Activated CD4-positive, alpha-beta T cell treated with anti-CD3 and anti-CD28 coated beads for 1 hour (primary cell): Measurements from ENCODE around the gene FHL3.

Experiments
- DNase-seq: peaks from one replicate; pipeline ENCODE4 v3.0.0-alpha.2; 2020

FHL3 gene, protein sequence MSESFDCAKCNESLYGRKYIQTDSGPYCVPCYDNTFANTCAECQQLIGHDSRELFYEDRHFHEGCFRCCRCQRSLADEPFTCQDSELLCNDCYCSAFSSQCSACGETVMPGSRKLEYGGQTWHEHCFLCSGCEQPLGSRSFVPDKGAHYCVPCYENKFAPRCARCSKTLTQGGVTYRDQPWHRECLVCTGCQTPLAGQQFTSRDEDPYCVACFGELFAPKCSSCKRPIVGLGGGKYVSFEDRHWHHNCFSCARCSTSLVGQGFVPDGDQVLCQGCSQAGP

DNA sequence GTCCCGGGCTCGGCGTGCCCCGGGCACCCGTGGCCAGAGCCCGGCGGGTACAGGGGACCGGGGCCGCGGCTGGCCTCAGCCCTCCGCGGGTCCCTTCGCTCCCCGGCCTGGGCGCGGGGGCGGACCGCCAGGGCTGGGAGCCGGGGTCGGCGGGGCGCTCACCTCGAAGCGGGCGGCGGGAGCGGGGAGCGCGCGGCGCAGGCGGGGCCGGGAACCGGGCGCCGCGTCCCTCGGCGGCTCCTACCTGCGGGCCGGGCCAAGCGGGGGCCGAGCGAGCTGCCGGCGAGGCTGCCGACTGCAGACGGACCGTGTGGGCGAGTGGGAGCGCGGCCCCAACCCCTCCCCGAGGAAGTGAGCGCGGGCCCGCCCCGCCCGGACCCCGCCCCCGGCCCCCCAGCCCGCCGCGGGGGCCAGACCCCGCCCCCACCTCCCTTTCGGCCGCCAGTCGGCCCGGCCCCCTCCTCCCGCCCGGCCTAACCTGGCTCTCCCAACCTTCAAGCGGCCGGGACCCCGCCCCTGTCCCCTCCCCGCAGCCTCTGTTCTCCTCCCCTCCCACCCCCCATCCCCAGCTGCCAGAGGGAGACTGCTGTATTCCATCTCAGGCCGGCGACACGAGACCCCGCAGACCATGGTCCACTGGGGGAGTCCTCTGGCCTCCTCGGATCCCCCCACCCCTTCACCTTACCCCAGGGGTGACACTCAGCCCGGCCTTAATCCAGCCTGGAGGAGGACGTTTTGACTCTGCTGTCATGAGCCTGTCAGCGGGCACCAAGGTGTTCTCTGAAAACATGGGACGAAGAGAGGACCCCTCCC is at the start of gene FHL3:
Gene FHL3, minus strand, starts transcription at position 320 of the 813 bp plus-strand sequence. CDS start 6,102 bp downstream, outside the sequence.
- DNase-seq, result no peak

DNA sequence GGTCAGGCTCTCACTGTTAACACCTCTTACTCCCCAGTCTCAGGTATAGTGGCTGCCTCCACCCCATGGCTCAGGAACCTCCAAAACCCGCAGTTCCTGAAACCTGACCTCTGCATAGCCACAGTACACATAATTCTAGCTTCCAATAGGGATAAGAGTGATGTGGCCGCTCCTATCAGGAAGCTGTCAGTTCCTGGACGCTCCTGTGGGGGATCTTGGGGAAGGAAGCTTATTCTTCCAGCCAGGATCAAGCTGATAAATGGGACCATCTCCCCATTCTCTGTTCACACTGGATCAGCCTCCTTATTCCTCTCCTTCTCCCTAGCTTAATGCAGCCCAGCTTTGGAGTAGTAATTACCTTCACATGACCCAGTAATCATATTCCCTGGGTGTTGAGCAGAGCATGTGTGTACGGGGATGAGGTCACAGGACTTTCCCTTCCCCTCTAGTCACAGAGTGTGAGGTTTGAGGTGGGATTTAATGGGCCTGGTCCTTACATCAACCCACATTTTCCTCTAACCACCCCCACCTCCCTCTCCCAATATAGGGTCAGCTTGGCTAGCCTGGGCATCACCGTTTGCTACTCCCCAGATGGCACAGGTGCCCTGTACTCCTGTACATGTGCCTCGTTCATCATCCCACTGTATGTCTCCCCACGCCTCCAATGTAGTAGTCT is 48.2 kb upstream of the FHL3 start:
- DNase-seq, result no peak

DNA sequence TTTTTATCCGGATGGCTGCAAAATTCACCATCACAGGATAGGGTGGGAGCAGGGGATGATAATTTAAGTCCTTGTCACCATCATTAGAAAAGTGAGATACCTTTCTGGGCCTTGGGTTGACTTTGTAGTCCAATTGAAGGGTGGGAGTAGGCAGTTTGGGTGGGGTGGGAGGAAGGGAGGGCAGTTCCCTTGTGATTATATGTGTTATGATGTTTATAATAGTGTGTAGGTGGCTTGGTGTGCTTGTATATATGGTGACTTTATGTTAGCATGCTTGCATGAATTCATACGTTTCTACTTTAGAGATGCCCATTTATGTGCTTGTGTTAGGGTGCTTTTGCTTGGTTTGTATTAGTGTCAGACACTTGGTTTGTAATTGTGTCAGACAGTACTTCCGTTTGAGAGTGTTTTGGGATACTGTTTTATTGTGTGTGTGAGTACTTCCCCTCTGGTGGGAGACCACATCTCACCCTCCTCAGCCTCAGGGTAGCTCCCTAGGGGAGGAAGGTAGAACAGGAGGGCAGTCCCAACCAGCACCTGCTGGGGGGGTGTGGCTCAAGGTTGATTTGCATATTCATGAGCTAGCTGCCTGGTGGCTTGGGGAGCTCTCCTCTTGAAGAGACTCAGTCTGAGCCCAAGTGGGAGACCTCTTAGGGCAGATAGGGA is 47.6 kb upstream of the FHL3 start:
- no peak for DNase-seq

DNA sequence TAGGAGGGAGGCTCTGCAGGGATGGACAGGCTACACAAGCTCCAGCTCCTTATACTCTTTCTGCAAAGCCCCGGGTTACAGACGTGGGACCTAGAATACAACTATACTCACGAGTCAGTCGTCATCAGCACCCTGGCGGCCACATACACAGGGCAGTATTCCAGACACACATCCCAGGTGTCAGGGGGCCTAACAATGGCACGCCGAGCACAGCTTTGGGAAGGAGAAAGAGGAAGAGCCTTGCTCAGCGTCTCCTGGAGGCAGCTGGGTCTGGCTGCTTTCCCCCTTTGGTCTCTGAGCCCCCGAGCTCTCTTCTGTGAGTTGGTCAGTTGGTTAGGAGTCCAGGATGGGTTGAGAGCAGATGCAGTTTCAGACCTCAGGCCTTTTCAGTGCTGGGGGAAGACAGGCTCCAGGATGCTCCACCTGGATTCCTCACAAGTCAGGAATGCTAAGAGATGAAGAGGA is 45.8 kb upstream of the FHL3 start:
- no peak for DNase-seq

DNA sequence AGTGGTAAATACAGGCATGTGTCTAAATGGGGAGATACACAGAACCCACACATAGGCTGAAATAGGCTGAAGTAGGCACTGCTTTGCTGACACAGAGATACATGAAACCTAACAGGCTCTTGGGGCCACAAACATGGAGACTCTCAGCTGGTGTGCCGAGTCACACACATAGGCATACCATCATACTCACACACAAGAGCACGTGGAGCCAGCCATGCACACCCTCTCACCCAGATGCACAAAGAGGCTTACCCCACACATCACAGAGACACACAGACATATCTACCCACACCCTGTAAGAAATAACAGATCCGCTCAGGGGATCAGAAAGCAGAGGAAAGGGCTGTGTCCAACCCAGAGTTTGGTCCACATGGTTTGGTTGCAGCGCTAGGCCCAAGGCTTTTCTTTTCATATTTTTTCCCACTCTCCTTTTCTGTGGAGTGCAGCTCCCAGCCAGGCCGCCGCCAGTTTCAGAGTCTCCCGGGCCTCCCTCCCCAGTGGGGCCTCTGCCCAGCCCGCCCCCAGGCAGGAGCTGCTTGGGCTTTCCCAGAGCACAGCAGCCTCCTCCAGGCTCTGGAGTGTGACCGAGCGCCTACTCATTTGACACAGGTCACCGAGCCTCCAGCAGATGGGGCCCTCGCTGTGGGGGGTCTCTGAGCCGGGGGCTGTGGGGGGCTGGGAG is 45.2 kb upstream of the FHL3 start:
- no peak for DNase-seq

DNA sequence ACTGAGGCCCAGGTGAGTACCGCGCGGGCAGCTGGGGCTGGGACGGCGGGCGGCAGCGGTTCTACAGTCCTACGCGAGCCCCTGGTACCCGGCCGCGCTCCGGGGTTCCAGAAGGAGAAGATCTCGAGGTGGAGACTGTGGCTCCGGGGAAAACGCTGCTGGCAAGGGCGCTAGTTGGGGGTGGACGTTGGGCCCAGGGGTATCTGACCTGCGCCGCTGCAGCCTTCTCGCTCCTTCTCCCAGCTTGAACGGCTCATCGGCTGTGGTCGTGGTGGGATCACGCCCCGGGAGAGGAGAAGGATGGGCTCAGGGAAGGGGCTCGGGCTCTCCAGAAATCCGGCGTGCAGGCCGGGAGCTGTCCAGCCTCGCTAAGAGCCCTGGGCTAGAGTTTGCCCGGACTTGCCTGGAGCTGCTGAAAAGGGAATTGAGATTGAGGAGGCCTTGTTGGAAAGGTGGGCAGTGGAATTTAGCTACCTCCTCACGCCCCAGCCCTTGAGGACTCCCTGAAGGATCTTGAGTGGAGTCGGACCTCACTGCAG is 42.4 kb upstream of the FHL3 start:
- no peak for DNase-seq

DNA sequence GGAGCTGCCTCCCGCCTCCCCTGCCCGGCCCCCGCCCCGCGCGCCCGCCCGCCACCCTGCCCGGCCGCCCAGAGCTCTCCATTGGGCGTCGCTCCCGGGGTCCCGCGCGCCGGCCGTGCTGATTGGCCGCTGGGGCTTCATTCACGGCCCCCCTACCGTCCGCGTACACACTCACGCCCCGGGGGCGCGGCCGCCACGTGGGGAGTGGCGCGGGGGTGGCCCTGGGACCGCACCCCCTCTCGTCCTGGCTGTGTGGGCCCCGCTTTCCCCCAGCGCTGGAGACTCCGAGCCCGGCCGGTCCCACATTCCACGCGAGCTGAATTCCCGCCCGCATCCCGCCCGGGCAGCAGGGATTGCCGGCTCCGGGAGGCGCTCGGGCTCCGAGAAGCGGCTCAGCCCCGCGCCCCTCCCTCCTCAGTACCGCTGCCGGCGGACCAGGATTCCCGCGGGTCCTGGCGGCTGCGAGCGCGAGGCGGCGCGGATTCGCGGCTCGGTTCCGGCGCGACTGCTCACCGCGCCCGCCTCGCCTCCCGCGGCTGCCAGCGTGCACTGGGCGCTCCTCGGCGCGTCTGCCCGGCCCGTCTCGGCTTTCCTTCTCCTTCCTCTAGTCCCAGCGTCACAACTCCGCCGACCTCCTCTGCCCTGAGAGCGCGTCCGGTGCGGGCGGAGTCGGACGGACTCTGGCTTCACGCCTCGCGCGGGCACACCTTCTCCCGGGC is 41.7 kb upstream of the FHL3 start:
- peak; percentile 57 for DNase-seq

DNA sequence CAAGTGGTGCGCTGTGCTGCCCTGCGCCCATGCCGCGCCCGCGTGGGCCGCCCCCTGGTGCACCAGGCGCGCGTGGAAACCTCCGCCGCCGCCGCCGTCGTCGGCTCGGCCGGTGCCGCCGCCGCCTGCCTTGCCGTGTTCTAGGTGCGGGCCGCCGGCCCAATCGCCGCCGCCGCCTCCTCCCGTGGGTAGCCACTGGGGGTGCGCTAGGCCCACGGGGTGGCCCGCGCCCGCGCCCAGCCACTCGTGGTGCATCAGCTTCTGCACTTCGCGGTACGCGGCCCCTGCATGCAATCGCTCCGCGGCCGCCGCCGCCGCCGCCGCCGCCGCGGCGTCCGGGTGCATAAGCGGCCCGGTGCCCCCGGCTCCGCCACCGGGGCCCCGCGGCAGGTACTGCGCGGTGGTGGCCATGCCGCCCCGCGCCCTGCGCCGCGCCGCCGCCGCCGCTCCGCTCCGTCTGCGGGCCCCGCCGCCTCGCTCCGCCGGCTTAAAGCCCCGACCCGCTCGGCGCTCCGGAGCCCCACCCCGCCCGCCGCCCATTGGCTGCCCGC is 41.1 kb upstream of the FHL3 start, which contains the start of gene POU3F1:
Gene POU3F1, minus strand, starts transcription at position 461 of the 551 bp plus-strand sequence. Its CDS starts 50 bp downstream, at position 411.
- DNase-seq, result no peak

DNA sequence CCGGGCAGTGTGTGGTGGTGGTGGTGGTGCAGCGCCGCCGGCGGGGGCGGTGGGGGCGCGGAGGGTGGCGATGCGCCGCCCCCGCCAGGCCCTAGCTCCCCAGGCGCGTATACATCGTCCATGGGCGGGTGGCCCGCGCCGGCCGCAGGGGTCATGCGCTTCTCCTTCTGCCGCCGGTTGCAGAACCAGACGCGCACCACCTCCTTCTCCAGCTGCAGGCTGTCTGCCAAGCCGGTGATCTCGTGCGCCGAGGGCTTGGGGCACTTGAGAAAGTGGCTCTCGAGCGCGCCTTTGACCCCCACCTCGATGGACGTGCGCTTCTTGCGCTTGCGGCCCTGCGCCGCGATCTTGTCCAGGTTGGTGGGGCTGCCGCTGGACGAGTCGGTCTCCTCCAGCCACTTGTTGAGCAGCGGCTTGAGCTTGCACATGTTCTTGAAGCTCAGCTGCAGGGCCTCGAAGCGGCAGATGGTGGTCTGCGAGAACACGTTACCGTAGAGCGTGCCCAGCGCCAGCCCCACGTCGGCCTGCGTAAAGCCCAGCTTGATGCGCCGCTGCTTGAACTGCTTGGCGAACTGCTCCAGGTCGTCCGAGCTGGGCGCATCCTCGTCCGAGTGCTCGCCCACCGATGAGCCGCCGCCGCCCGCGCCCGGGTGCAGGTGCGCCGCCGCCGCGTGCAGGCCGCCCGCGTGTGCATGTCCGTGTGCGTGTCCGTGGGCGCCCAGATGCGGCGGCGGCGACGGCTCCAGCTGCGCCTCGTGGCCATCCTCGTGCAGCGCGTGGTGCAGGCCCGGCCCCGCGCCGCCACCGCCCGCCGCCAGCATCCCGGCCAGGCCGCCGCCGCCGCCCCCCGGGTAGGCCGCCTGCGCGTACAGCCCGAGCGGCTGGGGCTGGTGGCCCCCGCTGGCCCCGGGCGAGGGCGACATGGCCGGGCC is 40.4 kb upstream of the FHL3 start:
- DNase-seq, result no peak

DNA sequence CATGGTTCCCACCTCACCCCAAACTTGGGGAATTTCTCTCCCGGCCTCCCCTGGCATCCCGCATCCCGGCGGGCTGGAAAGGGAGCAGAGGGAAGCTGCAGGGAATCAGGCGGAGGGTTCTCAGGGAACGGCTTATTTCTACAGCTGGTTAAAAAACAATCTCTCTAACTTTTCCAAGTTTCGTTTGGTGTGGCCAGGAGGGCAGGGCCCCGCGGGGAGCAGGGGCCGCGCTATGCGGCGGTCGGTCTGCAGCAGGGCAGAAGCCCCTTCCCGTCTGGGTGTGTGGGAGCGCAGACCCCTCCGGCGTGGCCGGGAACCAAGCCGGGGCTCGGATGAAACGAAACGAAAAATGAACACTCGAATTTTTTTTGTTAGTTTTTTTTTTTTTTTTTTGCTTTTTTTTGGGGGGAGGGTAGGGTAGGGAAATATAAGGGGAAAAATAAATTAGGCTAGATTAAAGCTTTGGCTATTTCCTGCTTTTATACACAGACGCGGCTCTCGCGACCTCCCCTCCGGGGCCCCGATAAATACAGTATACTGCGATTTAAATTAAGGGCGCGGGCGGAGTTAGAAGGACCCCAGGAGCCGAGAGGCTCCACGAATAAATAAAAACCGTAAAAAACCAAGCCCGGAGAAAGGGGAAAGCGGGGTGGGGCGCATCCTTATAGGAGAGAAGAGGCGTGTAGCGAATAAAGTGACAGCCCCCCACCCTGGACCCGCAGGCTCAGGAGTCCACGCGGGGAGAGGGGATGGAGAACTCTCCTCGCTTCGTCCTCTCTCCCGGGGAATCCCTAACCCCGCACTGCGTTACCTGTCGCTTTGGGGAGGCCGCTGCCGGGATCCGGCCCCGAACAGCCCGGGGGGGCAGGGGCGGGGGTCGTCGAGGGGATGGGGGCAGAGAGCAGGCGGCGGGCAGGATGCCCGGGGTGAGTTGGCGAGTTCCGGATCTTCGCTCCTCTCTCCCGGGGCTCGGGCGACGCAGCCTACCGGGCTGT is 39.2 kb upstream of the FHL3 start:
- no peak for DNase-seq

DNA sequence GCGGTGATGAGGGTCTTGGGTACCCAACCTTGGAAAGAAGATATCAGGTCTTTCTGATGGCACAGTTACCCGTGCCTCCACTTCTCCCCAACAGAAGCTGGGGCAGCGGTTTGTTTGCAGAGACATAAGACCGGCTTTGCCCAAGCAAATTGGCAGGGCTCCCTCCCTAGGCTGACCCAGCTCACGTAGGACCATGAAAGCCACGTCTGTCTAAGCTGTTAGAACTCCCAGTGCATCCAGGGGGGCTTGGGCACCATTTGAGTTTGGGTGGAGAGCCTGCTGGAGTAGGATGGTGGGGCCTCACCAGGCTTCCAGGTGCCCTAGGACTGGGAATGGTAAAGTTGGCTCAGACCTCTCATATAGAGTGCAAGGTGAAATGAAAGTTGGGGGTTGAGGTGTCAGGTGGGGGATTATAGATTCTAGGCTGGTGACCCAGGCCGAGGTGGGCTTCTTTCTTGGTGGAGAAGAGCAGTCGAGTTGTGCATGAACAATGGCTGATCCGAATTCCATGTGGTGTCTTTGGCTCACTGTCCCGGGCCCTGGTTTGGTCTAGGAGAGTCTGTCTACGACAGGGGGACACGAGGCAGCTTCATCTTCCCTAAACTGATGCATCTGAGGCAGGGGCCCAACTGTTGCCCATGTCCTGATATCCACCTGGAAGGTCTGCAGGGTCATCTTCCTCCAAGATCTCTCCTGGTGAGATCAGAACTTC is 37.9 kb upstream of the FHL3 start:
- DNase-seq, result no peak

DNA sequence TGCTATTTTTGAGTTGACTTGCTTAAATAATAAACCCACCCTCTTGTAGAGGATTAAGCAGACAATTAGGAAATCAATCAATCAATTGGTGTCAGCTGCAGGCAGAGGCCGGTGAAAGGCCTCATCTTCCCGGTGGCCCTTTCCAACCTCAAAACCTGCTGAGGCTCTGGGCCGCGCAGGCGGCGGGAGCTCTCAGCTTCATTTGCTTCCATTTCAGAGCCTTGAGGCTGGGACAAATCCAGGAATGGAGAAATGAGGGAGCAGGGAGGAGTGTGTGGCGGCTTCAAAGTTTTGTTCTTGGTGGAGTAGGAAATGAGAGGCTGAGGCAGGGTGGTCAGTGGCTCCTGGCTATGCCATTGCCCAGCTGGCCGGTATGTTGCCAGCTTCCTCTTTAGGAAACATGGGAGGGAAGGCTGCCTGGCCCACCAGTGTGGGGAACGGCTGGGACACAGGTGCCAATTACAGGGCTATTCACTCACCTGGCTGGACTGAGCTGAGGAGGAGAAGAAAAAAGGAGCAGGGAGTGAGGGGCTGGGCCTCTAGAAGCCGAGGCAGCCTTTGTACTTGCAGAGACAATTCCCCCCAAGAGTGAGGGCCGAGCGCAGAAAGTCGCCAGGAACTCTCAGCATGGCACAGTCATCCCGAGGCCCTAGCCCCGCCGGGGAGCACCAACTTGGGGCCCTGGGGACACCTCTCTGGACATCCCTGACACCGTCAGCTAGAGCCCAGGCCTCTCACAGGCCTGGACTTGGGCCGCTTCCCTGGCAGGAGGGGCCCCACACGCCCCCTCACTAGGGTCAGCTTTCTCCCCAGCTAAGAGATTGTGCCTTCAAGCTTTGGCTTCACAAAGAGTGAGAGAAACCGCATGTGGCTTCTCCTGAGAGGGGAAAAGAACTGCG is 36.9 kb upstream of the FHL3 start:
- DNase-seq, result no peak

DNA sequence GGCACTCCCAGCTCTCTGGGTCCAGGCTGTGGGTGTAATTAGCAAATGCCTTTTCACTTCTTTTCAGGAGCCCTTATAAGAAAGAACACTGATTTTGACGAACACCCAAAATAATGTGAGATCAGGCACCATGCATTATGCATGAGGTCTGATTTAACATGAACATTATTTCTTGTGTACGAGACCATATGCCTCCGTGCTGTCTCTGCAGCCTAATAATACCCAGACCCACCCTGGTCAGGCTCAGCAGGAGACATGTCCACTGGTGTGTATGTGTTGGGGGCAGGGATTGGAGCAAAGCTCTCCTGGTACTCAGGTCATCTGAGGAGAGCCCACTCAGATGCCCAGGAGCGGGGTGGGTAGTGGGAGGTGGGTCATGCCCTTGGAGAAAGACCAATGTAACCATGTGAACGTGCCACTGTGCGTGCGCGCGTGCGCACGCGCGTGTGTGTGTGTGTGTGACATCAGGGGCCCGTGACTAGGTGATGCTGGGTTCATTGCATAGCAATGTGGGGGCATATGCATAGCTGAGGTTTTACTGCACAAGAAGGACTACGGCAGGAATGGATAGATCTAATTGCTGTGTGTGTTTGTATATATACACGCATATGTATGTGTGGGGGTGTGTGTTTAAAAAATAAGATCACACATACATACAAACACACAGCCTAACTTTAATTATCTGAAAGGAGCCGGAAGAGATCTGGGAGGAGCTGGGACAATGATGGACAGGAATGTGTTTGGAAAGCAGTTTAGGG is 34.2 kb upstream of the FHL3 start:
- no peak for DNase-seq

DNA sequence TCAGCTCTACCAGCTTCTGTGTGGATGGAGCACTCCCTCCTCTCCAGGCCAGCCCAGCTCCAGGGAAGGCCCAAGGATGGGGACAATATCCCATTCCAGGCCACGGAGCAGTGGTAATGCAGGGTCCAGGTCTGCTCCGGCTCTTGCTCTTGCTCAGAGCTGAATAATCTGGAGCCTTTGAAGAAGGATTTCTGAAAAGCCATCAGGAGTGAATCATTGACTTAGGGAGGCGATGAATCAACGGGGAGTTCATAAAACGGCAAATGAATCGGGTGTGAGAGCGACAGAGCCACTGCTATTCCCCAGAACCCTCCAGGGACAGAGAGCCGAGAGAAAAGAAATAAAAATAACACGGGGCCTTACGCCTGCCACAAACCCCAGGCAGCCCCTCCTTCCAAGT is 33.5 kb upstream of the FHL3 start:
- no peak for DNase-seq

DNA sequence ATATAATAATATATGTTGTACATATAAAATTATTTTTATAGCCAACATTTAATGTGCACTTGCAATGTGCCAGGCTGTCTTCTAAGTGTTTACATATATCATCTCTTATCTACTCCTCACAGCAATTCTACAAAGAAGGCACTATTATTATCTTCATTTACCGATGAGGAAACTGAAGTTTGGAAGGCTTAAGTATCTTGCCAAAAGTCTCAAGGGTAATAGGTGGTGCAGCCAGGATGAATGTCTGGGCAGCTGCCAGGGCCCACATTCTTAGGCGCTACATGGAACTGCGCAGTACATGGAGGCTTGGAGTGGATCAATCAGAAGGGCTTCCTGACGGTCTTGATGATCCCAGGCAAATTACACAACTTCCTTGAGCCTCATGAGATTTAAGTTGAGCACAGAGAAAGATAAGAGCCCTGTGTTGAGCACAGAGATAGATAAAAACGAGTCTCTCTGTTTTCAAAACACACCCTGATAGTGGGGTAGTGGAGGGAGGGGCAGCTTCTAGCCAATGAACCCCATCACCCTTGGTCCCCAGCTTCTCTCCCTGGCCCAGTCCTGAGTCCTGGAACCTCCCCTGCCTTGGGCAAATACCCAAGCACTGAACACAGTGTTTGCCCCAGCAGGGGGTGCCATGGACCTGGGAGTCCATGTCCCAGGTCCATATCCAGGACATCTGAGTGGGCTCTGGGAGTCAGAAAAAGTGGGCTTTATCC is 32.1 kb upstream of the FHL3 start:
- no peak for DNase-seq
